Neural progenitor cell (in vitro differentiated cells): ENCODE measurements around the gene ITPK1. TPM values are rescaled to one million over a fixed set of nuclear protein-coding genes. Genes with fewer than 3 reads are reported as not detected.

Source experiments
- DNase-seq: peaks from one replicate; pipeline ENCODE4 v3.0.0-alpha.2; 2016; ENCODE audit warnings: low spot score
- H2AFZ ChIP-seq: fragments of 200-600 bp; sonication (generic); replicated peaks from 2 replicates; pipeline ENCODE4 v1.6.1; 2016; ENCODE audit warnings: antibody characterized with exemption
- H3F3A ChIP-seq: fragments of 200-600 bp; sonication (generic); 2 replicates; pipeline ENCODE4 v1.6.1; 2016; ENCODE audit warnings: antibody characterized with exemption, low read depth
- H3K27ac ChIP-seq: fragments of 200-600 bp; sonication (generic); 2 replicates; pipeline ENCODE4 v1.5.1; 2016; ENCODE audit warnings: mild to moderate bottlenecking
- H3K27me3 ChIP-seq: fragments of 200-600 bp; sonication (generic); 2 replicates; pipeline ENCODE4 v1.6.1; 2016; ENCODE audit warnings: mild to moderate bottlenecking, moderate library complexity
- H3K36me3 ChIP-seq: fragments of 200-600 bp; sonication (generic); 2 replicates; pipeline ENCODE4 v1.5.1; 2016
- H3K4me1 ChIP-seq: fragments of 200-600 bp; sonication (generic); 2 replicates; pipeline ENCODE4 v1.6.1; 2016; ENCODE audit warnings: mixed run types
- H3K4me2 ChIP-seq: fragments of 200-600 bp; sonication (generic); 2 replicates; pipeline ENCODE4 v1.6.1; 2016
- H3K4me3 ChIP-seq: fragments of 200-600 bp; sonication (generic); 2 replicates; pipeline ENCODE4 v1.5.1; 2016
- H3K79me2 ChIP-seq: fragments of 200-600 bp; sonication (generic); 2 replicates; pipeline ENCODE4 v1.6.1; 2016; ENCODE audit warnings: low read depth
- H3K9ac ChIP-seq: fragments of 200-600 bp; sonication (generic); 2 replicates; pipeline ENCODE4 v1.6.1; 2016
- H3K9me3 ChIP-seq: fragments of 200-600 bp; sonication (generic); 2 replicates; pipeline ENCODE4 v1.5.1; 2016; ENCODE audit warnings: low read depth
- H4K20me1 ChIP-seq: fragments of 200-600 bp; sonication (generic); 2 replicates; pipeline ENCODE4 v1.6.1; 2016; ENCODE audit warnings: low read depth
- H3K27ac Mint-ChIP-seq: 3 replicates; pipeline ENCODE4 v1.8.0; 2021; ENCODE audit warnings: mixed read lengths
- H3K27me3 Mint-ChIP-seq: 2 replicates; pipeline ENCODE4 v1.8.0; 2022; ENCODE audit warnings: low read depth, mild to moderate bottlenecking, inconsistent platforms, moderate library complexity, mixed read lengths; ENCODE audit not compliant: insufficient read depth
- H3K36me3 Mint-ChIP-seq: 3 replicates; pipeline ENCODE4 v1.8.0; 2021; ENCODE audit warnings: mixed read lengths
- H3K4me1 Mint-ChIP-seq: 3 replicates; pipeline ENCODE4 v1.8.0; 2021; ENCODE audit warnings: mixed read lengths
- H3K4me3 Mint-ChIP-seq: 3 replicates; pipeline ENCODE4 v1.8.0; 2021; ENCODE audit warnings: mild to moderate bottlenecking, moderate library complexity, mixed read lengths
- H3K9me3 Mint-ChIP-seq: 3 replicates; pipeline ENCODE4 v1.8.0; 2020; ENCODE audit warnings: mixed read lengths
- CTCF ChIP-seq: fragments of 200-600 bp; sonication (generic); IDR thresholded peaks from 2 replicates; pipeline ENCODE4 v1.5.1; 2017; ENCODE audit warnings: antibody characterized with exemption, mild to moderate bottlenecking
- EZH2 ChIP-seq: fragments of 200-600 bp; sonication (generic); IDR thresholded peaks from 2 replicates; pipeline ENCODE4 v1.6.1; 2017; ENCODE audit warnings: antibody characterized with exemption, mild to moderate bottlenecking, moderate library complexity
- EZH2phosphoT487 ChIP-seq: fragments of 200-600 bp; sonication (generic); IDR thresholded peaks from 2 replicates; pipeline ENCODE4 v1.6.1; 2017; ENCODE audit warnings: antibody characterized with exemption
- total RNA-seq: library from RNA; depleted of rRNA; stranded (reverse); fragments of >200 nt; gene quantifications from 2 replicates; pipeline ENCODE4 v1.2.3, GENCODE V29; 2015; ENCODE audit warnings: low replicate concordance

Gene ITPK1
- total RNA-seq, 1 donor from 2014 or later: 25.8 TPM

- H3K27me3 Mint-ChIP-seq: no peaks in the 10 kb centered on the region
- no peak overlapping the region for H2AFZ ChIP-seq
- no peaks in the 10 kb centered on the region for H3K9me3 ChIP-seq
- no peak overlapping the region for H3K9ac ChIP-seq
- no peak for DNase-seq
- H4K20me1 ChIP-seq: no peaks in the 10 kb centered on the region
- H3K4me3 ChIP-seq: no peak overlapping the region
- H3K36me3 Mint-ChIP-seq: peaks cover 2% of the 10 kb centered on the region
- no peak overlapping the region for H3K27ac ChIP-seq
- H3K4me3 Mint-ChIP-seq: no peak overlapping the region
- no peaks in the 10 kb centered on the region for H3K79me2 ChIP-seq
- TF ChIP-seq EZH2 (no peak), CTCF (no peak), EZH2phosphoT487 (no peak)
- no peaks in the 10 kb centered on the region for H3F3A ChIP-seq
- no peaks in the 10 kb centered on the region for H3K4me1 Mint-ChIP-seq
- H3K27me3 ChIP-seq: no peaks in the 10 kb centered on the region
- H3K36me3 ChIP-seq: no peaks in the 10 kb centered on the region
- no peak overlapping the region for H3K4me2 ChIP-seq
- no peaks in the 10 kb centered on the region for H3K4me1 ChIP-seq
- H3K27ac Mint-ChIP-seq: no peak overlapping the region
- H3K9me3 Mint-ChIP-seq: peaks cover 11% of the 10 kb centered on the region
Measured at GRCh38 chr14:92984896-92985295, 130.8 kb downstream of the ITPK1 start.

- Histone ChIP-seq H3K4me3 (no peak overlapping the region), H2AFZ (no peak overlapping the region), H3K79me2 (no peaks in the 10 kb centered on the region), H3K36me3 (no peaks in the 10 kb centered on the region), H3K9ac (no peak overlapping the region), H3K9me3 (no peaks in the 10 kb centered on the region), H3K4me2 (no peak overlapping the region), H3K27me3 (no peaks in the 10 kb centered on the region), H3F3A (no peaks in the 10 kb centered on the region), H3K27ac (no peak overlapping the region), H3K4me1 (no peaks in the 10 kb centered on the region), H4K20me1 (no peaks in the 10 kb centered on the region)
- TF ChIP-seq CTCF (no peak), EZH2 (no peak), EZH2phosphoT487 (no peak)
- no peak for DNase-seq
- Mint-ChIP-seq H3K27ac (no peak overlapping the region), H3K36me3 (peaks cover 6% of the 10 kb centered on the region), H3K4me1 (no peaks in the 10 kb centered on the region), H3K27me3 (no peaks in the 10 kb centered on the region), H3K9me3 (peaks cover 17% of the 10 kb centered on the region), H3K4me3 (no peak overlapping the region)
Measured at GRCh38 chr14:92984082-92984788, 131.5 kb downstream of the ITPK1 start.

- H3K9me3 Mint-ChIP-seq: peaks cover 29% of the 10 kb centered on the region
- no peaks in the 10 kb centered on the region for H3K9me3 ChIP-seq
- H3F3A ChIP-seq: no peaks in the 10 kb centered on the region
- DNase-seq: no peak
- H3K4me3 Mint-ChIP-seq: no peak overlapping the region
- H3K9ac ChIP-seq: no peak overlapping the region
- H3K27ac ChIP-seq: no peak overlapping the region
- H3K27me3 Mint-ChIP-seq: no peaks in the 10 kb centered on the region
- no peaks in the 10 kb centered on the region for H3K79me2 ChIP-seq
- H3K36me3 Mint-ChIP-seq: peaks cover 12% of the 10 kb centered on the region
- TF ChIP-seq EZH2phosphoT487 (no peak), EZH2 (no peak), CTCF (no peak)
- H4K20me1 ChIP-seq: no peaks in the 10 kb centered on the region
- H3K36me3 ChIP-seq: no peaks in the 10 kb centered on the region
- H3K27ac Mint-ChIP-seq: no peak overlapping the region
- no peak overlapping the region for H3K4me3 ChIP-seq
- H3K4me2 ChIP-seq: no peak overlapping the region
- H3K4me1 ChIP-seq: no peaks in the 10 kb centered on the region
- no peaks in the 10 kb centered on the region for H3K27me3 ChIP-seq
- no peak overlapping the region for H2AFZ ChIP-seq
- H3K4me1 Mint-ChIP-seq: no peaks in the 10 kb centered on the region
Measured at GRCh38 chr14:92982956-92983355, 132.8 kb downstream of the ITPK1 start.
